GM12874 (cell line): ENCODE measurements around the gene PCSK1.

Source experiments
- CTCF ChIP-seq: IDR thresholded peaks from 2 replicates; pipeline ENCODE4 v1.5.1; 2011; ENCODE audit warnings: low read depth, mild to moderate bottlenecking, control low read depth, low read length, moderate library complexity; ENCODE audit not compliant: insufficient read depth

The PCSK1 gene

GRCh38 chr5:96470785-96471184 lies 37.7 kb upstream of the PCSK1 start:
- no peak for TF ChIP-seq CTCF

- no peak for TF ChIP-seq CTCF
Observed at GRCh38 chr5:96468956-96469355, 35.9 kb upstream of the PCSK1 start.

GRCh38 chr5:96463091-96463490 lies 30.0 kb upstream of the PCSK1 start:
- no peak for TF ChIP-seq CTCF

GRCh38 chr5:96459313-96460121 lies 26.5 kb upstream of the PCSK1 start:
- TF ChIP-seq CTCF: no peak

- TF ChIP-seq CTCF: no peak
Observed at GRCh38 chr5:96458176-96458575, 25.1 kb upstream of the PCSK1 start.

- TF ChIP-seq CTCF: no peak
Observed at GRCh38 chr5:96455789-96456188, 22.7 kb upstream of the PCSK1 start.

- TF ChIP-seq CTCF: no peak
Observed at GRCh38 chr5:96453394-96453793, 20.3 kb upstream of the PCSK1 start.
